ENCODE results near the gene SLC7A7.

SLC7A7 gene

GRCh38 chr14:22768947-22769346 is 46.3 kb downstream of the SLC7A7 start:
- Histone ChIP-seq H3K4me2 (ENCODE audit: low read depth, low read length, poor library complexity, severe bottlenecking) (no peak overlapping the region), H3K9me3 (ENCODE audit: insufficient read depth, low read depth, low read length) (no peaks in the 10 kb centered on the region), H3K27me3 (ENCODE audit: insufficient read depth, low read length, poor library complexity, severe bottlenecking) (no peaks in the 10 kb centered on the region), H3K9ac (ENCODE audit: low read depth, low read length, poor library complexity, severe bottlenecking) (no peak overlapping the region), H4K20me1 (ENCODE audit: insufficient read depth, low read length, poor library complexity, severe bottlenecking) (no peaks in the 10 kb centered on the region), H3K4me1 (ENCODE audit: insufficient read depth, low read length, poor library complexity, severe bottlenecking) (peaks cover 21% of the 10 kb centered on the region), H3K79me2 (ENCODE audit: insufficient read depth, low read length) (peaks cover 26% of the 10 kb centered on the region), H3F3A (ENCODE audit: low read depth) (no peaks in the 10 kb centered on the region), H2AFZ (ENCODE audit: low read length) (no peak overlapping the region), H3K9me2 (replicated peaks; ENCODE audit: low read depth, low read length) (no peaks in the 10 kb centered on the region), H3K4me3 (ENCODE audit: low read length, poor library complexity, severe bottlenecking) (no peak overlapping the region), H3K36me3 (ENCODE audit: insufficient read depth, low read length) (peaks cover 28% of the 10 kb centered on the region; the same call in 1 of the 2 replicates)
- TF ChIP-seq CTCF (conservative IDR thresholded peaks at IDR 0.05; ENCODE audit: low read length) = no peak
- TF ChIP-seq EZH2phosphoT487 (IDR thresholded peaks at IDR 0.05; ENCODE audit: borderline replicate concordance) = no peak

- peaks cover 26% of the 10 kb centered on the region for H3K79me2 ChIP-seq (ENCODE audit: insufficient read depth, low read length)
- H4K20me1 ChIP-seq (ENCODE audit: insufficient read depth, low read length, poor library complexity, severe bottlenecking) = no peaks in the 10 kb centered on the region
- no peaks in the 10 kb centered on the region for H3F3A ChIP-seq (ENCODE audit: low read depth)
- H3K27me3 ChIP-seq (ENCODE audit: insufficient read depth, low read length, poor library complexity, severe bottlenecking) = no peaks in the 10 kb centered on the region
- peak overlapping the region; percentile 87 for H3K9ac ChIP-seq (ENCODE audit: low read depth, low read length, poor library complexity, severe bottlenecking)
- H3K4me1 ChIP-seq (ENCODE audit: insufficient read depth, low read length, poor library complexity, severe bottlenecking) = peaks cover 21% of the 10 kb centered on the region
- peak overlapping the region; percentile 77 for H3K4me3 ChIP-seq (ENCODE audit: low read length, poor library complexity, severe bottlenecking)
- H3K9me3 ChIP-seq (ENCODE audit: insufficient read depth, low read depth, low read length) = no peaks in the 10 kb centered on the region
- peaks cover 28% of the 10 kb centered on the region; the same call in 1 of the 2 replicates for H3K36me3 ChIP-seq (ENCODE audit: insufficient read depth, low read length)
- TF ChIP-seq CTCF (conservative IDR thresholded peaks at IDR 0.05; ENCODE audit: low read length) = no peak
- TF ChIP-seq EZH2phosphoT487 (IDR thresholded peaks at IDR 0.05; ENCODE audit: borderline replicate concordance) = no peak
- peak overlapping the region; percentile 75 for H3K4me2 ChIP-seq (ENCODE audit: low read depth, low read length, poor library complexity, severe bottlenecking)
- no peaks in the 10 kb centered on the region for H3K9me2 ChIP-seq (replicated peaks; ENCODE audit: low read depth, low read length)
- H2AFZ ChIP-seq (ENCODE audit: low read length) = no peak overlapping the region; the same call in 1 of the 2 replicates
Observed at GRCh38 chr14:22767323-22767589, 48.0 kb downstream of the SLC7A7 start.

GRCh38 chr14:22766457-22767322 is 48.5 kb downstream of the SLC7A7 start, which contains the start of gene OXA1L:
OXA1L (plus strand) TSS chr14:22766688; CDS start chr14:22766702, 14 bp downstream.
- H3K27me3 ChIP-seq (ENCODE audit: insufficient read depth, low read length, poor library complexity, severe bottlenecking) = no peaks in the 10 kb centered on the region
- no peaks in the 10 kb centered on the region for H4K20me1 ChIP-seq (ENCODE audit: insufficient read depth, low read length, poor library complexity, severe bottlenecking)
- H3K4me3 ChIP-seq (ENCODE audit: low read length, poor library complexity, severe bottlenecking) = peak within 1 kb of the TSS; percentile 77
- H3K9me3 ChIP-seq (ENCODE audit: insufficient read depth, low read depth, low read length) = no peaks in the 10 kb centered on the region; the same call in 1 of the 2 replicates
- peaks cover 26% of the 10 kb centered on the region; the same call in 1 of the 2 replicates for H3K36me3 ChIP-seq (ENCODE audit: insufficient read depth, low read length)
- no peaks in the 10 kb centered on the region for H3F3A ChIP-seq (ENCODE audit: low read depth)
- peak within 1 kb of the TSS; percentile 80 for H2AFZ ChIP-seq (ENCODE audit: low read length)
- TF ChIP-seq CTCF (conservative IDR thresholded peaks at IDR 0.05; ENCODE audit: low read length) (no peak), EZH2phosphoT487 (IDR thresholded peaks at IDR 0.05; ENCODE audit: borderline replicate concordance) (no peak)
- peak within 1 kb of the TSS; percentile 87 for H3K9ac ChIP-seq (ENCODE audit: low read depth, low read length, poor library complexity, severe bottlenecking)
- H3K4me2 ChIP-seq (ENCODE audit: low read depth, low read length, poor library complexity, severe bottlenecking) = peak within 1 kb of the TSS; percentile 75
- no peaks in the 10 kb centered on the region for H3K9me2 ChIP-seq (replicated peaks; ENCODE audit: low read depth, low read length)
- peaks cover 21% of the 10 kb centered on the region for H3K4me1 ChIP-seq (ENCODE audit: insufficient read depth, low read length, poor library complexity, severe bottlenecking)
- H3K79me2 ChIP-seq (ENCODE audit: insufficient read depth, low read length) = peaks cover 26% of the 10 kb centered on the region

Measured in Loucy (cell line).